ENCODE results near the gene CD2BP2. TPM values are rescaled to one million over a fixed set of nuclear protein-coding genes. Genes with fewer than 3 reads are reported as not detected.

The CD2BP2 gene
- total and polyA plus RNA-seq, 2 donors (not counting 1 experiment from before 2014, with no cell fraction given) = 35.2 to 45.5 TPM

GRCh38 chr16:30352488-30353401 lies 2.4 kb downstream of the CD2BP2 start:
- H3K4me3 ChIP-seq (replicated peaks in 1 of 4; ENCODE audit: control extremely low read depth in 1 of 4, insufficient read depth in 1 of 4, low read depth in 3 of 4, low read length in 4 of 4) = no peak overlapping the region
- peak overlapping the region; percentile 37 for H3K27ac ChIP-seq (ENCODE audit: insufficient read depth, low read length)
- peaks cover 21% of the 10 kb centered on the region for H3K79me2 ChIP-seq (ENCODE audit: control insufficient read depth, insufficient read depth, low read length)
- H3K4me1 ChIP-seq (ENCODE audit: control insufficient read depth, extremely low read depth, insufficient read depth, low read length) = peaks cover 31% of the 10 kb centered on the region
- no peaks in the 10 kb centered on the region for H3K9me3 ChIP-seq (ENCODE audit: control insufficient read depth, insufficient read depth, low read depth, low read length)
- TF ChIP-seq CTCF (conservative IDR thresholded peaks at IDR 0.05 in 1 of 2, IDR thresholded peaks at IDR 0.05 in 1 of 2; ENCODE audit: low read depth in 1 of 2, low read length in 2 of 2) = no peak
- no peak for TF ChIP-seq EZH2 (IDR thresholded peaks at IDR 0.05; ENCODE audit: low read length, missing control alignments)
- H2AFZ ChIP-seq (ENCODE audit: low read length) = no peak overlapping the region
- no peak overlapping the region for H3K4me2 ChIP-seq (ENCODE audit: extremely low read depth, insufficient read depth, low read length)
- peaks cover 26% of the 10 kb centered on the region for H3K36me3 ChIP-seq (ENCODE audit: control insufficient read depth, insufficient read depth, low read length)
- H4K20me1 ChIP-seq (ENCODE audit: control insufficient read depth, extremely low read depth, insufficient read depth, low read length) = no peaks in the 10 kb centered on the region
- DNase-seq (ENCODE audit: low read depth in 2 of 2) = no peak
- H3K27me3 ChIP-seq (ENCODE audit: control insufficient read depth, insufficient read depth, low read length) = no peaks in the 10 kb centered on the region
- peak overlapping the region; percentile 8 for H3K9ac ChIP-seq (ENCODE audit: insufficient read depth, low read length)

- Histone ChIP-seq H3K9ac (ENCODE audit: insufficient read depth, low read length) (peak overlapping the region; percentile 8), H3K4me2 (ENCODE audit: extremely low read depth, insufficient read depth, low read length) (peak overlapping the region; percentile 8), H3K4me3 (replicated peaks in 1 of 4; ENCODE audit: control extremely low read depth in 1 of 4, insufficient read depth in 1 of 4, low read depth in 3 of 4, low read length in 4 of 4) (no peak overlapping the region), H3K9me3 (ENCODE audit: control insufficient read depth, insufficient read depth, low read depth, low read length) (no peaks in the 10 kb centered on the region), H3K36me3 (ENCODE audit: control insufficient read depth, insufficient read depth, low read length) (peaks cover 23% of the 10 kb centered on the region), H3K79me2 (ENCODE audit: control insufficient read depth, insufficient read depth, low read length) (peaks cover 21% of the 10 kb centered on the region), H4K20me1 (ENCODE audit: control insufficient read depth, extremely low read depth, insufficient read depth, low read length) (no peaks in the 10 kb centered on the region), H3K4me1 (ENCODE audit: control insufficient read depth, extremely low read depth, insufficient read depth, low read length) (peaks cover 30% of the 10 kb centered on the region), H3K27ac (ENCODE audit: insufficient read depth, low read length) (peak overlapping the region; percentile 37), H2AFZ (ENCODE audit: low read length) (no peak overlapping the region), H3K27me3 (ENCODE audit: control insufficient read depth, insufficient read depth, low read length) (no peaks in the 10 kb centered on the region)
- DNase-seq (ENCODE audit: low read depth in 2 of 2) = peak; percentile 92 to 96
- no peak for TF ChIP-seq EZH2 (IDR thresholded peaks at IDR 0.05; ENCODE audit: low read length, missing control alignments)
- no peak for TF ChIP-seq CTCF (conservative IDR thresholded peaks at IDR 0.05 in 1 of 2, IDR thresholded peaks at IDR 0.05 in 1 of 2; ENCODE audit: low read depth in 1 of 2, low read length in 2 of 2)
Measured at GRCh38 chr16:30351586-30352419, 3.3 kb downstream of the CD2BP2 start.

GRCh38 chr16:30351001-30351441 lies 4.1 kb downstream of the CD2BP2 start:
- no peak overlapping the region for H3K9ac ChIP-seq (ENCODE audit: insufficient read depth, low read length)
- no peak for DNase-seq (ENCODE audit: low read depth in 2 of 2)
- H3K4me2 ChIP-seq (ENCODE audit: extremely low read depth, insufficient read depth, low read length) = no peak overlapping the region
- no peaks in the 10 kb centered on the region for H3K9me3 ChIP-seq (ENCODE audit: control insufficient read depth, insufficient read depth, low read depth, low read length)
- H2AFZ ChIP-seq (ENCODE audit: low read length) = no peak overlapping the region
- H3K79me2 ChIP-seq (ENCODE audit: control insufficient read depth, insufficient read depth, low read length) = peaks cover 21% of the 10 kb centered on the region
- H3K4me3 ChIP-seq (replicated peaks in 1 of 4; ENCODE audit: control extremely low read depth in 1 of 4, insufficient read depth in 1 of 4, low read depth in 3 of 4, low read length in 4 of 4) = no peak overlapping the region
- peaks cover 26% of the 10 kb centered on the region for H3K4me1 ChIP-seq (ENCODE audit: control insufficient read depth, extremely low read depth, insufficient read depth, low read length)
- H3K27me3 ChIP-seq (ENCODE audit: control insufficient read depth, insufficient read depth, low read length) = no peaks in the 10 kb centered on the region
- H4K20me1 ChIP-seq (ENCODE audit: control insufficient read depth, extremely low read depth, insufficient read depth, low read length) = no peaks in the 10 kb centered on the region
- peaks cover 23% of the 10 kb centered on the region for H3K36me3 ChIP-seq (ENCODE audit: control insufficient read depth, insufficient read depth, low read length)
- no peak overlapping the region for H3K27ac ChIP-seq (ENCODE audit: insufficient read depth, low read length)
- TF ChIP-seq CTCF (conservative IDR thresholded peaks at IDR 0.05 in 1 of 2, IDR thresholded peaks at IDR 0.05 in 1 of 2; ENCODE audit: low read depth in 1 of 2, low read length in 2 of 2) (no peak), EZH2 (IDR thresholded peaks at IDR 0.05; ENCODE audit: low read length, missing control alignments) (no peak)
